Occipital lobe (tissue), 2 donors: ENCODE measurements around the gene PIGV. TPM values are rescaled to one million over a fixed set of nuclear protein-coding genes. Genes with fewer than 3 reads are reported as not detected.
A peak's percentile ranks its signal among the peaks of the same experiment; 100 is the strongest.

Source experiments
- DNase-seq: peaks from one replicate; lab custom pipeline; 2025; lab: John Stamatoyannopoulos, UW
- total RNA-seq: library from RNA; depleted of rRNA; stranded (reverse); fragments of >200 nt; gene quantifications from one replicate; pipeline ENCODE4 v1.2.3, GENCODE V29; 2014

PIGV gene
- total RNA-seq, 1 donor from 2014 or later = 9.5 TPM

DNA sequence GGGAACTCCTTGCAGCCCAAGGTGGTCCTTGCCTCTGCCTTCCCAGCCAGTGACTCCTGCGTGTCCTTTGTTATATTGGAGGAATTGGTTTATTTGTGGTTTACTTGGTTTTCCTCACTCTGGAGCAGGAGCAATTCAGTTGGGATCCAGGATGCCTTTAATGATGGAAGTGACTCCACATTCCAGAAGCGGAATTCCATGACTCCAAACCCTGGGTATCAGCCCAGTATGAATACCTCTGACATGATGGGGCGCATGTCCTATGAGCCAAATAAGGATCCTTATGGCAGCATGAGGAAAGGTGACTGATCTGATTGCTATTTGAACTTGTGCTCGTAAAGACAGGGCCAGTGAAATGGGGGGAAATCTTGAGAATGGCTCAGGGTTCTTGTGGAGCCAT, 15.1 kb upstream of the PIGV start:
- no peak for DNase-seq

DNA sequence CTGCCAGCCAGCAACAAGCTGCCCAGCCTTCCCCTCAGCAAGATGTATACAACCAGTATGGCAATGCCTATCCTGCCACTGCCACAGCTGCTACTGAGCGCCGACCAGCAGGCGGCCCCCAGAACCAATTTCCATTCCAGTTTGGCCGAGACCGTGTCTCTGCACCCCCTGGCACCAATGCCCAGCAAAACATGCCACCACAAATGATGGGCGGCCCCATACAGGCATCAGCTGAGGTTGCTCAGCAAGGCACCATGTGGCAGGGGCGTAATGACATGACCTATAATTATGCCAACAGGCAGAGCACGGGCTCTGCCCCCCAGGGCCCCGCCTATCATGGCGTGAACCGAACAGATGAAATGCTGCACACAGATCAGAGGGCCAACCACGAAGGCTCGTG, 13.3 kb upstream of the PIGV start:
- no peak for DNase-seq

DNA sequence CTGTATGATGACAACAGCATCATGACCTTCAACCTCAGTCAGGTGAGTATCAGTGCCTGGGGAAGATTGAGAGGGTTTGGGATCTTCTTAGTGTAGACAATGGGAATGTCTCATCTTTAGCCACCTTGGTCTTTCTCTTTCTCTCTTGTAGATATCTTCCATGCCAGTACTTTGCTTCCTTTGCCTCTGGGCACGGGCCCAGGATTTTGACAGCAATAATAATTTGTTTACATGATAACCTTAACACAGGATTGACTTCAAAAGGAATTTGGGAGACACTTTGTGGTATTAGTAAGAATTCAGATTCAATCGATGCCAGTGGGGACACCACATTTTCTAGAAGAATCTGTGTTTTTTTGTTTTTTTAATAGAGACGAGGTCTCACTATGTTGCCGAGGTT, 12.1 kb upstream of the PIGV start:
- DNase-seq = no peak

DNA sequence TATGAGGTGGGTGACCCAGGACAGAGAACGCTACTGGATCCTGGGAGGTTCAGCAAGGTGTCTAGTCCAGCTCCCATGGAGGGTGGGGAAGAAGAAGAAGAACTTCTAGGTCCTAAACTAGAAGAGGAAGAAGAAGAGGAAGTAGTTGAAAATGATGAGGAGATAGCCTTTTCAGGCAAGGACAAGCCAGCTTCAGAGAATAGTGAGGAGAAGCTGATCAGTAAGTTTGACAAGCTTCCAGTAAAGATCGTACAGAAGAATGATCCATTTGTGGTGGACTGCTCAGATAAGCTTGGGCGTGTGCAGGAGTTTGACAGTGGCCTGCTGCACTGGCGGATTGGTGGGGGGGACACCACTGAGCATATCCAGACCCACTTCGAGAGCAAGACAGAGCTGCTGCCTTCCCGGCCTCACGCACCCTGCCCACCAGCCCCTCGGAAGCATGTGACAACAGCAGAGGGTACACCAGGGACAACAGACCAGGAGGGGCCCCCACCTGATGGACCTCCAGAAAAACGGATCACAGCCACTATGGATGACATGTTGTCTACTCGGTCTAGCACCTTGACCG, 8.6 kb upstream of the PIGV start:
- DNase-seq = no peak

DNA sequence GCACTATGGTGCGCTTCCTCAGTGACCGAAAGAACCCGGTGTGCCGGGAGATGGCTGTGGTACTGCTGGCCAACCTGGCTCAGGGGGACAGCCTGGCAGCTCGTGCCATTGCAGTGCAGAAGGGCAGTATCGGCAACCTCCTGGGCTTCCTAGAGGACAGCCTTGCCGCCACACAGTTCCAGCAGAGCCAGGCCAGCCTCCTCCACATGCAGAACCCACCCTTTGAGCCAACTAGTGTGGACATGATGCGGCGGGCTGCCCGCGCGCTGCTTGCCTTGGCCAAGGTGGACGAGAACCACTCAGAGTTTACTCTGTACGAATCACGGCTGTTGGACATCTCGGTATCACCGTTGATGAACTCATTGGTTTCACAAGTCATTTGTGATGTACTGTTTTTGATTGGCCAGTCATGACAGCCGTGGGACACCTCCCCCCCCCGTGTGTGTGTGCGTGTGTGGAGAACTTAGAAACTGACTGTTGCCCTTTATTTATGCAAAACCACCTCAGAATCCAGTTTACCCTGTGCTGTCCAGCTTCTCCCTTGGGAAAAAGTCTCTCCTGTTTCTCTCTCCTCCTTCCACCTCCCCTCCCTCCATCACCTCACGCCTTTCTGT, 7.3 kb upstream of the PIGV start:
- DNase-seq = no peak

DNA sequence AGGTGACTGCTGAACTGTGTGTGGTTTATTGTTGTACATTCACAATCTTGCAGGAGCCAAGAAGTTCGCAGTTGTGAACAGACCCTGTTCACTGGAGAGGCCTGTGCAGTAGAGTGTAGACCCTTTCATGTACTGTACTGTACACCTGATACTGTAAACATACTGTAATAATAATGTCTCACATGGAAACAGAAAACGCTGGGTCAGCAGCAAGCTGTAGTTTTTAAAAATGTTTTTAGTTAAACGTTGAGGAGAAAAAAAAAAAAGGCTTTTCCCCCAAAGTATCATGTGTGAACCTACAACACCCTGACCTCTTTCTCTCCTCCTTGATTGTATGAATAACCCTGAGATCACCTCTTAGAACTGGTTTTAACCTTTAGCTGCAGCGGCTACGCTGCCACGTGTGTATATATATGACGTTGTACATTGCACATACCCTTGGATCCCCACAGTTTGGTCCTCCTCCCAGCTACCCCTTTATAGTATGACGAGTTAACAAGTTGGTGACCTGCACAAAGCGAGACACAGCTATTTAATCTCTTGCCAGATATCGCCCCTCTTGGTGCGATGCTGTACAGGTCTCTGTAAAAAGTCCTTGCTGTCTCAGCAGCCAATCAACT, 6.4 kb upstream of the PIGV start:
- DNase-seq = no peak

DNA sequence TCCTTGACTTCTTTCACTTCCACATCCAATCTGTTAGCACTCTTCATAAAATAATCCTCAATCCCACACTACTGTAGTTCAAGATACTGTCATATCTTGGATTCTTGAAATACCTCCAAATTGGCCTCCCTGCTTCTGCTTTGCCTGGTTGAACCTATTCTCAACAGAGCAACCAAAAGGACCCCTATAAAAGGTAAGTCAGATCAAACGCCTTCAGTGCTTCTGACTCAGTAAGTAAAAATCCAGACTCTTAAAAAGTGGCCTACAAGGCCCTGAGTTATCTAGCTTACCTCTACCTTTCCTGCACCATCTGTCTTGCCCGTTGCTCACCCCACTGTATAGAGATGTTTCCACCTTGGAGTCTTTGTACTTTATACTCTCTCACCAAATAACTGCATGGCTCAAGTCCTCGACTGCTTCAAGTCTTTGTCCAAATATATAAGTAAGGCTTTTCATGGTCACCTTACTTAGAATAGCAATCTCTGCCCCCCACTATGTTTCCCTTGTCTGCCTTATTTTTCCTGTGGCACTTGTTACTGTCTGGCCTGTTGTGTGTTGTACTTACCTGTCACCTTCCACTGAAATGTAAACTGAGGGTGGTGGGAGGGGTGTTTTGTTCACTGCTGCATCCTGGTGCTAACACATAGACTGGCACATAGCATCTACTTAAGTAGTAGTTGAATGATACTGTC, 5.1 kb upstream of the PIGV start:
- no peak for DNase-seq

DNA sequence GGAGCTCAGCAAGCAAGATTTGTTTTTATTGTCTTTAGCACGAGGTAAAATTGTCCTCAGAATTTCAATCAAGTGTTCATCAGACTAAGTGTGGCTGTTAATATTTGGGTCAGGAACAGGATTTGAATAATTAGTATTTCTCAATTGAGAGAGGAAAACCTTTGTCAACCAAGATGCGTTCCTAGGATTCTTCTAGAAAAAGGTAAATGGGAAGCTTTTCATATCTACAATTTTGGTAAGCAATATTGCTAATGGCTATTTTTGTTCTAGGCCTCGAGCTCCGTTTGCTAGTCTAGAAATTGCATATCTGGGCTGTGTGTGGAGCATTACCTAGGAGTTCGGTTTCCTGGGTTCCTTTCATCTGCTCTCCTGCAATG, 4.1 kb upstream of the PIGV start:
- no peak for DNase-seq

DNA sequence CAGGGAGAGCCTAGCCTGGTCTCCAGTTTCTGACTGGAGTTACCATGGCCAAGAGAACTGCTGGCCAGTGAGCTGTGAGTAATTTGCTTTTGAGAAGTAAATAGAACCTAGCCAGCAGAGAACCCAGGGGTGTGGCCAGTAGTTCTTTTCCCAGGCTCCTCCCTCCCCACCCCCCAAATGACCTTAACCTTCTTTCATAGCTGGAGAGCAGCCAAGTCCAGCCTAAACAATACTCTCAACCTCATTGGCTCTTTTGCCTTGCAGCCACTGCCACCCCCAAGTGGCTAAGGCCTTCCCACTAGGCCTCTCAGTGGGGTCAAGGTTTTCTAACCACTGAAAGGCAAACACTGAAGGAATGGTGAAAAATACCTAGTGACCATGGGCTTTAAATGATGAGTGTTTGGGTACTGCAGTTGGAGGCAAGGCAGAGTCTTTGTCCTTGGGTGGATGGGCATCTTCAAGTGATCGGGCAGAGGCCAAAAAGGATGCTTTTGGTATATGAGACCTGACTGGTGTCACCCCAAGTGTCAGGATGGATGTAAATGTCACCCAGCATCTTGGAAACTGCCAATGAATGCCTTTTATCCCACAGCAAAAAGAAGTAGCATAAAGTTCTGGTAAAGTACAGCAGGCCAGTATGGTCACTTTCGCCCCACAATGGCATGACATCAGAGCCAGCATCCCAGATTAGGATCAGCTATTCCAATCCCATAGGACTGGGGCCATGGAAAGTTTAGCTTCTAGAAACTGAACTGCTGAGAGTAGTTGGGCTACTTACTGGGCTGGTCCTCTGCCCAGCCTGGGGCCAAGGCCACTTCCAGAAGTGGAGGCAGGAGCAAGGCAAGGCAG, 3.5 kb upstream of the PIGV start:
- DNase-seq = peak; percentile 23

DNA sequence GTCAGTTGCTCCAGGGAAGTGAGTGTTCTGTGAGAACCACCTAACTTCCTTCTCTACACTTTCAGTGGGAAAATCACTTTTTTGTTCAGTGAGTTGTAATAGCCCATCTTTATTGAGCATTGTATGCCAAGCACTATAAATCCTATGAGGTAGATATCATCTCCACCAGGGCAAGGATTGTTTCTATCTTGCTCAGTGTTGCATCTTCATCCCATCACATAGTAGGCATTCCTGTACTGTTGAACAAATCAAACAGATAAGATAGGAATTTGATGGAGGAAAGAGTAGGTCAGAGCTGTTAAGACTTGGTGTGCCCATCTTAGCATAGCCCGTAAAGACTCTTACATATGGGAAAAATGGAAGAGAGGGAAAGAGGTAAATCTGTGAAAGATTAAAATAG, 2.9 kb upstream of the PIGV start:
- no peak for DNase-seq

DNA sequence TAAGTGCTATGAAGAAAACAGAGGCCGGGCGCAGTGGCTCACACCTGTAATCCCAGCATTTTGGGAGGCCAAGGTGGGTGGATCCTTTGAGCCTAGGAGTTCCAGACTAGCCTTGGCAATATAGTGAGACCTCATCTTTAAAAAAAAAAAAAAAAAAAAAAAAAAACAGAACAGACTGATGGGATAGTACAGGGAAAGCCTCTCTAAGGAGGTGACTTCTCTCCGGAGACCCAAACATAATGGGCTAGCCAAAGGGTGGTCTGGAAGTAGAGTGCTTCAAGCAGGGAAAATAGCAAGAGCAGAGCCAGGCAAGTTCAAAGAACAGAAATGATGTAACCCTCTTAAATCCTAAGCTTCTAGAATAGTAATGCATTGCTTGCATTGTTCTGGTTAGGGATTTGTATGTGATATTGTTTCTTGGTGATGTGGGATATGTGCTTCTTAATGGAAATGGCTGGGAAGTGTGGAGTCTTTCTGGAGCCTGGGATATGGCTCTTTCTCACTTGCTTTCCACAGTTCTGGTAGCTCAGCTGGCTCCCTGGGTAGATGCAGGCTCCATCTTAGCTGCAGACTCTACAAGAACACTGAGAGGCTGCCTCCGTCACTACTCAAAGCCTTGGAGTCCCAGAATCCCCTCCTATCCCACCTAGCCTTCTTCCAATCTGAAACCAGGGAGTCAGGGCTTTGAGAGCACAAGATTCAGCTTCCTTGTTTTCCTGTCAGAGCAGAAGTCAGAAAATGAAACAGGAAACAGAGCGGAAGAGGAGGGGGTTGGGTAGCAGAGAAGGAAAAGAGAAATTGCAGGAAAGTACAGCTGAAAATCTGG, 1.9 kb upstream of the PIGV start:
- no peak for DNase-seq

DNA sequence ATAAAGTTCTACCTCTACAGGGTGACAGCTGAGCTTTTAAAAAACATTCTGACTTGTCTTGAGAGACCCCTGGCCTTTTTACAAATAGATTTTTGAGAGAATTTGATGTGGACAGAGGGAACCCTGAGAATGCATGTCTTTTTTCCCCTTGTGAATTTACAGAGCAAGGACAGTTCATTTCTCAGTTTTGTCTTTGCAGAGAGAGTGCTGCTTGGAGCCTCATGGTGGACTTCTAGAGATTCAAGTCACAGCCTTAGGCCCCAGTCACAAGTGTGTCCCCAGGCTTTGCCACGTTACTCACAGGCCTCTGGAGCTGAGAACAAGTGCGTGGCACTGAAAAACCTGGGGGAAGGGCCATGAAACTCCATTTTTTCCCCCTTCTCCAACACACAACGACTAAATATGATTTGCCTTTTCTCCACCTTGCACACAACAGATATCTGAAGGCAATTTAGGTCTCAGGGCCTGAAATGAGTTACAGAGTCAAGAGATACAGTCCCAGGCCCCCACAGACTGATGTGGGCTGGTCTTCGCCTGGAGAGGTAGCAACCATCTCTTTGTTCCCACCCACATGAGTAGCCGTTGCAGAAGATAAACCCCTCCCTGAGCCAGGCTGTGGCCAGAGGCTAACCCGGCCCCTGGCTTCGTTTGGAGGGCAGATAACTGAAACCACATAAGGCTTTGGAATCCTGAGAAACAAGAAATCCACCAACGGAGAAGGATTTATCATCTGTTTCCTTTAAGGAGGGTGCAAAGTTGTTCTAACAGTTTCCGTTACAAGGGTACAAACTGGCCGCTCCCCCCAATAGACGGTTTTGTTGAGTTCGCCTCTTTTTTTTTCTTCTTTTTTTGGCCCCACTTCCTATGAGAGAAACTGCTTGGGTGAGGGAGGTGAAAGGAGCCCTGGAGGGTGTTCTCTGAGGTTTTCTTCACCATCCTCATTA, 1.0 kb upstream of the PIGV start:
- peak; percentile 9 for DNase-seq

DNA sequence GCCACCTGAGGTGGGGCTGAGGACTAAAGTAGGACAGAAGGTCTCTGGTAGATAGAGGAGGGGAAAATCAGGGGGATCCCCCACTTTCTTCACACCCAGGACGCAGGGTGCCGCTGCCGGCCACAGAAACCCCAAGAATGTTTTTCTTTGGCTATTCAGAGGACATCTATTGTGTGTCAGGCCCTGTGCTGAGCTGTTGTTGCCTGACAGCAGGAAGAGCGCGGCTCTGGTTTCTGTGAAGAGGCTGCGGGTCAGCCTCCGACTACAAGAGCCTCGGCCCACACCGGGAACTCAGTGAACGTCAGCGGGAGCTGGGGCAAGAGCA, 407 bp upstream of the PIGV start:
- peak; percentile 53 for DNase-seq

DNA sequence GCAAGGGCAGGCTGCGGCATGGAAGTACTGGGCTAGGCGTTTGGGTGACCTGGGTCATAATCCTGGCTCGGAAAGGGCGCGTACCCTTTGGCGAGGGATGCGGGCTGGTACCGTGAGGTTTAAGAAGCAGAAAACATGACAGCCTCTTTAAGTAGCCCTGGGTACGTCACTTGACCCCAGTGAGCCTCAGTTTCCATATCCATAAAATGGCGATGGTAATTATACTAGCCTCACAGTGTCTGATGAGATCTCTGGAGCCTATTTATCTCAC, 700 bp downstream of the PIGV start:
- no peak for DNase-seq

DNA sequence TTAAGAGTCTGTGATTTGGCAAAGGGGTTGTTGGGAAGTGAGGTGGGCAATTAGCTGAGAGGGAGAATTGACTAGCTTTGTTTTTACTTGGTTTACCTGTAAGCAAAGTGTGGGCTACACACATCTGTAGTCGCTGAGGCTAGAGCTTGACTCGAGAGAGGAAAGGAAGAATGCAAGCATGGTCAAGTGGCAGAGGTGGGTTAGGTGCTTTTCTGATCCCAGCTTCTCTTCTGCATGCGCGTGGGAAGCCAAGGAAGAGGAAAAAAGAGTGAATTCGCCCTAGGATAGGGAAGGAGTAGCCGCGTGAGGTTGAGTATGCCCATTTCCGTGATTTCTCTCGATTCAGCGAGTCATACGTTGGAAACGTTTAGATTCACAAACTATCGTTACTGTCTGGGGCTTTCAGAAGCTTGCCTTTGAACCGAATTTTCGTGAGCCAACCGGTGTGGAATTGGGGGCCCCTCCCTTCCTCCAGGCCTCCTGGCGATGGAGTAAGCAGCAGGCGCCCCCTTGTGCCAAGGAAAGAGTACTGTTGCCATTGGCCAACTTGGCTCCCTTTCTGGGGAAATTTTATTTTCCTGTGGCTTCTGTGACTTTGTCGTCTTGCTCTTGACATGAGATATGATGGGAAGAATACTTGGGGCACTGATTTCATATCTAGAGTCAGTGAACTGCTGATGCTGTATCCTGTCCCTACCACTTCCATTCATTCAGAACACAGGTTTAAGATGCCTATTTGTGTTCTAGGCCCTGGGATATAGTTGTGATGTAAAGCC, 1.3 kb downstream of the PIGV start:
- peak; percentile 71 for DNase-seq

DNA sequence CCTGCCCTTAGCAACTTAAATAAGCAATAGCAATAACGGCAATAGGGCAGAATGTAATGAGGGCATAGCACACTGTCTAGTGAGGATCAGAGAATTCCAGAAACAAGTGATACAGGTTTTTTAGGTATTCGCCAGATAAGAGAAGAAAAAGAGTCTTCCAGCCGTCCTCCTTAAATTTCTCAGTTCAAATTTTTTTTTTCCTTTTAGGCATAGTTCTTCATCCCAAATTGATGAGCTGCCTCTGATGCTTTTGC, 1.8 kb downstream of the PIGV start:
- DNase-seq = no peak

DNA sequence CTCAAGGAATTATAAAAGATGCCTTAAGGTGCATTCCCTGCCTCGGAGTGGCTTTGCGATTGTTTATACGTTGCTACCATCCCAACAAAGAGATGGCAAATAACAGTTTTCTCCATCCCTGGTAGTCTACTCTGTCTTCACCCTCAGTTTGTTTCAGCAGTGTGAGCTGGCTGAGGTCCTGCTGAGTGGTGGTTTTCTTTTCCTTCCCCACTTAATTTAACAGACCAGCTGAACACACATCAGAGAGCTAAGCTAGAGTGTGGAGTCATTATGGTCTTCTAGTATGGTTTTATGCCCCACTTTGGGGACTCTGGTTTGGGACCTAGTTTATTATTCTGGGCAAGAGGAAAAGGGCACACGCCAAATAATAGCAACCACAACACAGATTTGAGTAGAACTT, 2.2 kb downstream of the PIGV start:
- no peak for DNase-seq

DNA sequence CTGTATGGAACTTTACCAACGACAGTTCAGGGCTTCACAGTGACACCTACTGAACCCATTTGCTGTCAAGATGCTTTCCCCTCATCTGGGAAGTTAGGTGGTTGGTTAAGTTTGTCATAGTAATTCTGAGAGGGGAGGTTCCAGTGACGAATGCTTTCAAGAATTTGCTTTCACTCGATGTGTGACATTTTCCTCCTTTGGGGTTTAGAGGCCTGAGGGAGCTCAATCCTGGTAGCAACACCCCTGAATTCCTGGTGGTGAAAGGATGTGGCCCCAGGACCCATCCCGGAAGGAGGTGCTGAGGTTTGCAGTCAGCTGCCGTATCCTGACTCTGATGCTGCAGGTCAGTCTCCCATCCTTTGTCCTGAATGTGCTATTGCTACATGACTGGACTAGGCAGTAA, 2.8 kb downstream of the PIGV start:
- DNase-seq = no peak

DNA sequence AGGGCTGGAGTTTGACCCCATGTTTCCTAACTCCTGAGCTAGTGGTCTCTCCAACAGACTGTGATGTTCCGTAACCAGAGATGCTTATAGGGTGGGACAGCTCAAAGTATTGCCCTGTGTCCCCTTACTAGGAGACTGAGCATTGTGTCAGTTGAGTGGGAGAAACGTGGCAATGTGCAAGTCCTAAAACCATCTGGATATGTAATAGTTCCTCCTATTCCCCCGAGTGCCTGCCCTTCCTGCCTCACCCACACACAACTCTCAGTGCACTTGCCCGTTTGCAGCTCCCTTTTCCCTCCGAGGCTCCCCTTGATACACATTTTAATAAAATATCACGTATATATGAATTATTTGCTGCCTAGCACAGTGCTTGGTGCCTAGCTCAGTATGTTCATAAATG, 3.4 kb downstream of the PIGV start:
- no peak for DNase-seq

DNA sequence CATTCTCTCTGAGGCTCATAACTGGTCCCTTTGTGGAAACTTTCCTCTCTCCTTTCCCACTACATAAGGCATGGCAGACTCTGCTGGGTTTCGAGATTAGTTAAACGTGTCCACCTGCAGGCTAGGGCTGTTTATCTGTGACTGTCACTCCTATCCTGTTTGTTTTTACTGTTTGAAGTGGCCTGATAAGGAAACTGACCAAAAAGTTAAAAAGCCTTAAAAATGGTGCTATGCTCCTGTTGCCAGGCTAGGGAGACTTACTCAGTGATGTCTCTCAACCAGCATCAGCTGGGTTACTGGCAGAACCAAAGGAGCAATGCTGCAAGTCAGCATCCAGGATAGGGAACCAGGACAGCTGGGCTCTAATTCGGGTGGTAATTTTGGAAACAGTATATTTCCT, 3.9 kb downstream of the PIGV start:
- DNase-seq = no peak
